ENCODE measurements around the gene ARHGEF19.
A peak's percentile ranks its signal among the peaks of the same experiment; 100 is the strongest.
"Not testable (repeated sequence)": the region's sequence is repeated elsewhere in the genome, so short reads cannot be mapped to it uniquely, and the experiment has no call there.

Gene ARHGEF19

GRCh38 chr1:16180291-16180824 is 32.1 kb downstream of the ARHGEF19 start:
- DNase-seq = peak; percentile 78

- peak; percentile 43 for DNase-seq
Observed at GRCh38 chr1:16178596-16179497, 33.6 kb downstream of the ARHGEF19 start.

- no peak for DNase-seq
Observed at GRCh38 chr1:16177306-16177705, 35.1 kb downstream of the ARHGEF19 start.

- DNase-seq = no peak
Observed at GRCh38 chr1:16176653-16177052, 35.8 kb downstream of the ARHGEF19 start.

GRCh38 chr1:16175610-16176553 is 36.6 kb downstream of the ARHGEF19 start:
- DNase-seq = peak; percentile 93

- DNase-seq = no peak
Observed at GRCh38 chr1:16174886-16175598, 37.4 kb downstream of the ARHGEF19 start.

- DNase-seq = no peak
Observed at GRCh38 chr1:16174261-16174868, 38.1 kb downstream of the ARHGEF19 start.

- DNase-seq = peak; percentile 83
Observed at GRCh38 chr1:16173447-16174260, 38.8 kb downstream of the ARHGEF19 start.

GRCh38 chr1:16172964-16173446 is 39.4 kb downstream of the ARHGEF19 start:
- DNase-seq = peak; percentile 50

GRCh38 chr1:16172218-16172830 is 40.1 kb downstream of the ARHGEF19 start:
- no peak for DNase-seq

- DNase-seq = no peak
Observed at GRCh38 chr1:16171314-16172151, 40.9 kb downstream of the ARHGEF19 start.

GRCh38 chr1:16170283-16170673 is 42.2 kb downstream of the ARHGEF19 start:
- DNase-seq = no peak

GRCh38 chr1:16168622-16169360 is 43.7 kb downstream of the ARHGEF19 start:
- DNase-seq = no peak

GRCh38 chr1:16168144-16168495 is 44.3 kb downstream of the ARHGEF19 start:
- not testable (repeated sequence) for DNase-seq

GRCh38 chr1:16167331-16168143 is 44.9 kb downstream of the ARHGEF19 start:
- no peak for DNase-seq

GRCh38 chr1:16166117-16166516 is 46.3 kb downstream of the ARHGEF19 start:
- DNase-seq = no peak

- no peak for DNase-seq
Observed at GRCh38 chr1:16165548-16165947, 46.9 kb downstream of the ARHGEF19 start.

GRCh38 chr1:16165073-16165364 is 47.4 kb downstream of the ARHGEF19 start:
- DNase-seq = no peak

Measured in fibroblast of skin of back (primary cell).